ENCODE measurements around the gene DNAI4.

DNAI4 gene

DNA sequence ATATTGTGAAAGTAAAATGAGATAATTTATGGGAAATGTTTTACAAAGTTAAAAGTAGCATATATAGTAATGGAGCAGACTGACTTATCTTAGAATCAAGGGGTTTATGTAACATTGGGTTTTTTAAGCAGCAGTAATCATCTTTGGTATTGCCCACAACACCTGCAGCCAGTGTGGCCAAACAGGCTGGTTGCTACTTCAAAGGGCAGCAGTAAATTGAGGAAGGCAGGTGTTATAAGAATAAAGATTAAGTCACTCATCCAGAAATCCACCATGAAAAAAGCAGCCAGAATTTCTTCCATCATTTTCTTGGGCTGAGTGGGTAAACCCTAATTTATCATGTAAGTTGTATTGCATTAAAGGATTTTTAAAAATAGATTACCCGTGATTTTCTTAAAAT, 155.7 kb downstream of the DNAI4 start:
- Histone ChIP-seq H3K27ac (ENCODE audit: low read depth, low read length) (no peak overlapping the region), H3K27me3 (ENCODE audit: control insufficient read depth, insufficient read depth, low read length) (no peaks in the 10 kb centered on the region), H3K4me1 (ENCODE audit: control insufficient read depth, insufficient read depth, low read length) (no peaks in the 10 kb centered on the region), H3K9ac (ENCODE audit: low read length) (no peak overlapping the region), H3K4me3 (ENCODE audit: low read depth, low read length) (no peak overlapping the region), H3K36me3 (ENCODE audit: control insufficient read depth, insufficient read depth, low read length) (no peaks in the 10 kb centered on the region), H3K9me3 (ENCODE audit: control insufficient read depth, insufficient read depth, low read depth, low read length) (no peaks in the 10 kb centered on the region)

DNA sequence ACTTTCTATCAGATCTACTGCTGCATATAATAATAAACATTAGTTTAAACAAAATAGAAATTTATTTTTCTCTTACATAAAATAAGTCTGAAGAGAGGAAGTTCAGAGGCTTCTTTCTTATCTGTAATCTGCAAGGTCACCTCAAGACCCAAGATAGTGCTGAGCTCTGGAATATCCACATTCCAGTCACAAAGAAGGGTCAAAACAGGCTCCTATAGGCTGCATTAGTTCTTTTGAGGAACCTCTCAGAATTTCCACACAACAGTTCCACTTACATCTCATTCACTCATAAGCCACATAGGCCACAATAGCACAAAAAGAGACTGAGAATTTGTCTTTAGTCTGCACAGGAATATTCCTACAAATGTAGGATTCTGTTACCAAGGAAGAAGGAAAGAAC, 157.0 kb downstream of the DNAI4 start:
- H3K9me3 ChIP-seq (ENCODE audit: control insufficient read depth, insufficient read depth, low read depth, low read length) = no peaks in the 10 kb centered on the region
- no peak overlapping the region for H3K9ac ChIP-seq (ENCODE audit: low read length)
- H3K27ac ChIP-seq (ENCODE audit: low read depth, low read length) = no peak overlapping the region
- no peak overlapping the region for H3K4me3 ChIP-seq (ENCODE audit: low read depth, low read length)
- no peaks in the 10 kb centered on the region for H3K4me1 ChIP-seq (ENCODE audit: control insufficient read depth, insufficient read depth, low read length)
- no peaks in the 10 kb centered on the region for H3K36me3 ChIP-seq (ENCODE audit: control insufficient read depth, insufficient read depth, low read length)
- no peaks in the 10 kb centered on the region for H3K27me3 ChIP-seq (ENCODE audit: control insufficient read depth, insufficient read depth, low read length)

DNA sequence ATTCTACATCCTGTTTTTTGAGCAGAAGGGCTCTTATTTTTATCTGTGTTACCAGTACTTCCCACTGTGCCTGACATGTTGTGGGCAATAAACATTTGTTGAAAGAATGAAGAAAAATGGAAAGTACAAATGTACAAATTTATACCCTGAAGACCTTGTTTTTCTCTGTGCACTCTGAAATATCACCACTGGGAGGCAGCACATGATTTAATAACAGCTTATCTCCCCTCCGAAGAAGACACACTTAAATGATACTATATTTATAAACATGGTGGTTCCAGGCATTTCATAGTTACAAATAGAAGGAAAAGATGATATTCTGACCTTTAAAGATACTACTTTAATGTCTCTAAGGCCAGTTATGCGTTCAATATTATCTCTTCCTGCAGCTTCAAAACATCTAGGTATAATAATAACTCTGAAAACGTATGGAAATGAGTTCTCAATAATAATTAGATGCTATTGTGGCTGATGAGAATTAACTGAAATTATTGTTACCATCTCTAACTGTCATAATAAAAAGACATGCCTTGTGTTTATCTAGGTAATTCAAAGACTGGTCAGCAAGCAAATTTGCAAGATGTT, 159.6 kb downstream of the DNAI4 start:
- H3K27me3 ChIP-seq (ENCODE audit: control insufficient read depth, insufficient read depth, low read length) = no peaks in the 10 kb centered on the region
- no peaks in the 10 kb centered on the region for H3K9me3 ChIP-seq (ENCODE audit: control insufficient read depth, insufficient read depth, low read depth, low read length)
- H3K9ac ChIP-seq (ENCODE audit: low read length) = no peak overlapping the region
- no peaks in the 10 kb centered on the region for H3K4me1 ChIP-seq (ENCODE audit: control insufficient read depth, insufficient read depth, low read length)
- H3K4me3 ChIP-seq (ENCODE audit: low read depth, low read length) = no peak overlapping the region
- no peaks in the 10 kb centered on the region for H3K36me3 ChIP-seq (ENCODE audit: control insufficient read depth, insufficient read depth, low read length)
- H3K27ac ChIP-seq (ENCODE audit: low read depth, low read length) = no peak overlapping the region
